Endothelial cell of umbilical vein (primary cell): ENCODE measurements around the gene MYBPHL. TPM values are rescaled to one million over a fixed set of nuclear protein-coding genes. Genes with fewer than 3 reads are reported as not detected.
A peak's percentile ranks its signal among the peaks of the same experiment; 100 is the strongest.

Experiments
- Bru-seq: library from RNA; stranded (reverse); fragments of 400-500 nt; gene quantifications from one replicate; lab custom pipeline; 2021; lab: Mats Ljungman, UMichigan
- BruChase-seq, 2 experiments: library from RNA; stranded (reverse); fragments of 400-500 nt; gene quantifications; one replicate each; lab custom pipeline; 2021; lab: Mats Ljungman, UMichigan
- BruUV-seq: library from RNA; stranded (reverse); fragments of 400-500 nt; replicated peaks from 2 replicates; lab custom pipeline; 2021; lab: Mats Ljungman, UMichigan
- CTCF ChIA-PET: fragments of 300-600, 350-600 bp; sonication (Branson Sonifier 250); formaldehyde crosslinking; loops from one replicate; lab custom pipeline; 2021; ENCODE audit warnings: antibody characterized with exemption, inconsistent platforms; lab: Charles Lee
- POLR2A ChIA-PET: fragments of 300-600, 350-600 bp; sonication (Branson Sonifier 250); formaldehyde crosslinking; loops from one replicate; lab custom pipeline; 2021; ENCODE audit warnings: antibody characterized with exemption, inconsistent platforms; lab: Charles Lee
- DNase-seq: peaks from one replicate; pipeline ENCODE4 v3.0.0-alpha.2; 2011; ENCODE audit warnings: low read depth, low spot score
- FAIRE-seq: peaks from 2 replicates; lab custom pipeline; 2011; peaks lifted over from hg19 to GRCh38; lab: Jason Lieb, UNC
- H2AFZ ChIP-seq: 2 replicates; pipeline ENCODE4 v1.6.0; 2012; ENCODE audit warnings: low read depth, low read length, control low read depth, inconsistent platforms
- H3K27ac ChIP-seq: 2 replicates; pipeline ENCODE4 v1.5.1; 2011; ENCODE audit warnings: low read depth, mild to moderate bottlenecking, control low read depth, low read length, moderate library complexity; ENCODE audit not compliant: insufficient read depth
- H3K27me3 ChIP-seq, 2 experiments: 2 replicates each; pipeline versions ENCODE4 v1.6.0 to v1.6.1; 2011; ENCODE audit warnings: low read length in 2 of 2, mixed read lengths in 1 of 2; ENCODE audit not compliant: control insufficient read depth in 2 of 2, insufficient read depth in 2 of 2
- H3K36me3 ChIP-seq, 2 experiments: 2 replicates in 1 of 2; 3 replicates in 1 of 2; pipeline ENCODE4 v1.5.1; 2011; ENCODE audit warnings: low read length in 2 of 2, mild to moderate bottlenecking in 1 of 2, moderate library complexity in 1 of 2; ENCODE audit not compliant: control insufficient read depth in 2 of 2, insufficient read depth in 2 of 2; ENCODE audit errors: extremely low read depth in 1 of 2
- H3K4me1 ChIP-seq: 3 replicates; pipeline ENCODE4 v1.5.1; 2011; ENCODE audit warnings: mild to moderate bottlenecking, low read length; ENCODE audit not compliant: control insufficient read depth, insufficient read depth; ENCODE audit errors: extremely low read depth
- H3K4me2 ChIP-seq: 2 replicates; pipeline ENCODE4 v1.6.1; 2011; ENCODE audit warnings: low read length, control low read depth, mixed read lengths; ENCODE audit not compliant: insufficient read depth
- H3K4me3 ChIP-seq, 3 experiments: fragments of 200-600 bp in 1 of 3; sonication (generic), shearing (Covaris generic) in 1 of 3; replicated peaks in 1 of 3; 2 replicates each; pipeline ENCODE4 v1.5.1; 2011 to 2016; ENCODE audit warnings: control low read depth in 3 of 3, low read length in 3 of 3, mild to moderate bottlenecking in 2 of 3, inconsistent platforms in 1 of 3, low read depth in 1 of 3, moderate library complexity in 1 of 3; ENCODE audit not compliant: insufficient read depth in 1 of 3
- H3K79me2 ChIP-seq: 2 replicates; pipeline ENCODE4 v1.6.0; 2012; ENCODE audit warnings: low read length, inconsistent platforms; ENCODE audit not compliant: control insufficient read depth, insufficient read depth
- H3K9ac ChIP-seq: replicated peaks from 2 replicates; pipeline ENCODE3; 2011; ENCODE audit warnings: low read length, control low read depth; ENCODE audit not compliant: insufficient read depth; ENCODE audit errors: extremely low read depth
- H3K9me1 ChIP-seq: replicated peaks from 3 replicates; pipeline ENCODE4 v1.6.0; 2011; ENCODE audit warnings: mild to moderate bottlenecking, low read length; ENCODE audit not compliant: control insufficient read depth, insufficient read depth; ENCODE audit errors: extremely low read depth
- H3K9me3 ChIP-seq: replicated peaks from 2 replicates; pipeline ENCODE4 v1.5.1; 2012; ENCODE audit warnings: low read length, inconsistent platforms; ENCODE audit not compliant: control insufficient read depth, insufficient read depth
- H4K20me1 ChIP-seq: replicated peaks from 2 replicates; pipeline ENCODE3; 2011; ENCODE audit warnings: mild to moderate bottlenecking, low read length; ENCODE audit not compliant: control insufficient read depth, insufficient read depth; ENCODE audit errors: extremely low read depth
- FOS ChIP-seq: IDR thresholded peaks from 2 replicates; pipeline ENCODE4 v1.6.1; 2011; ENCODE audit warnings: mild to moderate bottlenecking, low read length, moderate library complexity, borderline replicate concordance; ENCODE audit not compliant: insufficient read depth
- GATA2 ChIP-seq: IDR thresholded peaks from 2 replicates; pipeline ENCODE4 v1.7.0; 2011; ENCODE audit warnings: low read depth, mild to moderate bottlenecking, moderate library complexity, mixed read lengths, low read length; ENCODE audit not compliant: insufficient read length, insufficient read depth
- JUN ChIP-seq: IDR thresholded peaks from 2 replicates; pipeline ENCODE4 v1.6.1; 2011; ENCODE audit warnings: borderline replicate concordance, low read depth; ENCODE audit not compliant: insufficient read length, insufficient read depth
- POLR2A ChIP-seq: IDR thresholded peaks from 2 replicates; pipeline ENCODE4 v1.6.1; 2012; ENCODE audit warnings: low read depth, mild to moderate bottlenecking, control low read depth, low read length
- dilution Hi-C: fragments of 300-500 bp; cut with MboI; formaldehyde crosslinking; loops from one replicate; pipeline ENCODE4 v1.15.0; 2019; ENCODE audit warnings: low sequenced_read_pairs; ENCODE audit not compliant: extremely low pct_ligation_motif_present
- intact Hi-C: fragments of 100-400 bp; cut with micrococcal nuclease; formaldehyde crosslinking; loops from one replicate; pipeline ENCODE4 v1.10.0; 2022
- long read RNA-seq: library from polyadenylated mRNA; stranded (forward); transcript quantifications from one replicate; pipeline ENCODE4 v2.0.0, GENCODE V29; 2021
- polyA minus RNA-seq, 3 experiments: library from RNA; depleted of rRNA, polyadenylated mRNA; stranded (reverse); fragments of >200 nt; gene quantifications; 1 replicate in 1 of 3; 2 replicates in 2 of 3; pipeline ENCODE4 v1.2.3, GENCODE V29; 2011
- polyA plus RNA-seq, 4 experiments: library from polyadenylated mRNA; depleted of rRNA in 3 of 4; stranded (reverse) in 3 of 4; unstranded in 1 of 4; fragments of >200 nt; gene quantifications; 2 replicates each; pipeline versions ENCODE4 v1.2.1 to v1.2.3, GENCODE V29; 2011 to 2012; ENCODE audit warnings: missing spikeins in 1 of 4
- total RNA-seq: library from RNA; stranded (reverse); gene quantifications from 2 replicates; pipeline ENCODE4 v1.2.3, GENCODE V29; 2021
- TF ChIP-seq, protein P1 (sequence below): IDR thresholded peaks from 2 replicates; pipeline ENCODE4 v1.6.1; 2011; ENCODE audit not compliant: insufficient read depth, insufficient read length
- TF ChIP-seq, protein P2 (sequence below), 2 donors: IDR thresholded peaks; 1 replicate in 1 of 2; 2 replicates in 1 of 2; pipeline ENCODE4 v1.5.1; 2011; ENCODE audit warnings: low read length in 2 of 2, mild to moderate bottlenecking in 2 of 2, moderate library complexity in 2 of 2, control low read depth in 1 of 2, inconsistent platforms in 1 of 2, low read depth in 1 of 2; ENCODE audit not compliant: insufficient read depth in 1 of 2; ENCODE audit errors: extremely low read depth in 1 of 2

Gene MYBPHL, protein sequence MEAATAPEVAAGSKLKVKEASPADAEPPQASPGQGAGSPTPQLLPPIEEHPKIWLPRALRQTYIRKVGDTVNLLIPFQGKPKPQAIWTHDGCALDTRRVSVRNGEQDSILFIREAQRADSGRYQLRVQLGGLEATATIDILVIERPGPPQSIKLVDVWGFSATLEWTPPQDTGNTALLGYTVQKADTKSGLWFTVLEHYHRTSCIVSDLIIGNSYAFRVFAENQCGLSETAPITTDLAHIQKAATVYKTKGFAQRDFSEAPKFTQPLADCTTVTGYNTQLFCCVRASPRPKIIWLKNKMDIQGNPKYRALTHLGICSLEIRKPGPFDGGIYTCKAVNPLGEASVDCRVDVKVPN
- total RNA-seq (not detected in 2 replicates), polyA plus RNA-seq (not detected in 2 replicates), polyA minus RNA-seq (not detected in 2 replicates), Bru-seq, nascent RNA (percentile 13 among the genes with signal in this experiment), BruChase-seq, experiment 1, labeled RNA remaining after a 6-hour chase (percentile 8 among the genes with signal in this experiment), BruChase-seq, experiment 2, labeled RNA remaining after a 2-hour chase (not detected)
- polyA plus RNA-seq (2011; cell fraction: cytosol; rRNA removed) = not detected in 2 replicates
- polyA plus RNA-seq (2011; cell fraction: nucleus; rRNA removed) = not detected in 2 replicates
- polyA plus RNA-seq (2012) = not detected in 2 replicates
- not detected for polyA minus RNA-seq (2011; cell fraction: cytosol; rRNA and poly(A)+ RNA removed)
- not detected in 2 replicates for polyA minus RNA-seq (2011; cell fraction: nucleus; rRNA and poly(A)+ RNA removed)
- long read RNA-seq = 0 reads

DNA sequence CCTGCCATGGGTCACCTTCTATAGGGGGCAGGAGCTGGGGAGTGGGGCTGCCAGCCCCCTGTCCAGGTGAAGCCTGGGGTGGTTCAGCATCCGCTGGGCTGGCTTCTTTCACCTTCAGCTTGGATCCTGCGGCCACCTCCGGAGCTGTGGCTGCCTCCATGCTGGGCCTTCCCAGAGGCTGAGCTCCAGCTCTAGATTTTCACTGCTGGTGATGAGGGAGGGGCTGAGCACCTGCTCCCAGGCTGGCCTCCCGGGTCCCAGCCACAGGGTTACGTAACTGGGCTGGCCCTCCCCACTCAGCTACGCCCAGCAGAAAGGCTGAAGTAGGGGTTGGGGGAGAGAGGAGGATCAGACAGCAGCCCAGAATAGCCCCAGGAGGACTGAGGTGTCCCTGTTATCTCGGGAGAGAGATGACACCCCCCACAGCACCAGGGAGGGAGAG lies at the start of gene MYBPHL:
Gene MYBPHL (minus strand): TSS at position 180 of the 442 bp plus-strand sequence. CDS start 20 bp downstream, at position 160.
- CTCF ChIA-PET = no interaction called here

More for the DNA sequence above, at the start of gene MYBPHL:
- no peak within 1 kb of the TSS for H3K9ac ChIP-seq
- no TSS peak for BruUV-seq
- H3K4me3 ChIP-seq = no peak within 1 kb of the TSS
- H3K4me2 ChIP-seq = no peak within 1 kb of the TSS
- TF ChIP-seq, protein P1, sequence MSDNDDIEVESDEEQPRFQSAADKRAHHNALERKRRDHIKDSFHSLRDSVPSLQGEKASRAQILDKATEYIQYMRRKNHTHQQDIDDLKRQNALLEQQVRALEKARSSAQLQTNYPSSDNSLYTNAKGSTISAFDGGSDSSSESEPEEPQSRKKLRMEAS = no peak
- no peak for TF ChIP-seq JUN
- TF ChIP-seq FOS = no peak
- TF ChIP-seq POLR2A = no peak
- no peak for TF ChIP-seq GATA2
- TF ChIP-seq, protein P2, sequence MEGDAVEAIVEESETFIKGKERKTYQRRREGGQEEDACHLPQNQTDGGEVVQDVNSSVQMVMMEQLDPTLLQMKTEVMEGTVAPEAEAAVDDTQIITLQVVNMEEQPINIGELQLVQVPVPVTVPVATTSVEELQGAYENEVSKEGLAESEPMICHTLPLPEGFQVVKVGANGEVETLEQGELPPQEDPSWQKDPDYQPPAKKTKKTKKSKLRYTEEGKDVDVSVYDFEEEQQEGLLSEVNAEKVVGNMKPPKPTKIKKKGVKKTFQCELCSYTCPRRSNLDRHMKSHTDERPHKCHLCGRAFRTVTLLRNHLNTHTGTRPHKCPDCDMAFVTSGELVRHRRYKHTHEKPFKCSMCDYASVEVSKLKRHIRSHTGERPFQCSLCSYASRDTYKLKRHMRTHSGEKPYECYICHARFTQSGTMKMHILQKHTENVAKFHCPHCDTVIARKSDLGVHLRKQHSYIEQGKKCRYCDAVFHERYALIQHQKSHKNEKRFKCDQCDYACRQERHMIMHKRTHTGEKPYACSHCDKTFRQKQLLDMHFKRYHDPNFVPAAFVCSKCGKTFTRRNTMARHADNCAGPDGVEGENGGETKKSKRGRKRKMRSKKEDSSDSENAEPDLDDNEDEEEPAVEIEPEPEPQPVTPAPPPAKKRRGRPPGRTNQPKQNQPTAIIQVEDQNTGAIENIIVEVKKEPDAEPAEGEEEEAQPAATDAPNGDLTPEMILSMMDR (IDR thresholded peaks at IDR 0.05; ENCODE audit: extremely low read depth in 1 of 2, insufficient read depth in 1 of 2, low read depth in 1 of 2, low read length in 2 of 2) = no peak
- no peak for FAIRE-seq
- H3K27ac ChIP-seq = no peak within 1 kb of the TSS
- no peaks in the 10 kb centered on the region for H4K20me1 ChIP-seq
- dilution Hi-C loops = no loop called here
- no peak within 1 kb of the TSS for H2AFZ ChIP-seq
- H3K9me3 ChIP-seq = no peaks in the 10 kb centered on the region
- DNase-seq = no peak
- peaks cover 6 to 11% of the 10 kb centered on the region in 2 experiments for H3K27me3 ChIP-seq
- H3K79me2 ChIP-seq = no peaks in the 10 kb centered on the region
- intact Hi-C loops = no loop called here
- no peaks in the 10 kb centered on the region for H3K9me1 ChIP-seq
- no peaks in the 10 kb centered on the region for H3K4me1 ChIP-seq
- H3K36me3 ChIP-seq = no peaks in the 10 kb centered on the region
- POLR2A ChIA-PET = no interaction called here
